ENCODE results near the gene ABRACL. TPM values are rescaled to one million over a fixed set of nuclear protein-coding genes. Genes with fewer than 3 reads are reported as not detected.
A peak's percentile ranks its signal among the peaks of the same experiment; 100 is the strongest.

The ABRACL gene
- total RNA-seq, 1 experiment from 2014 or later = 123 TPM

GRCh38 chr6:139028215-139028657 lies 309 bp upstream of the ABRACL start:
- Histone ChIP-seq H3K27me3 (ENCODE audit: insufficient read depth, low read length) (no peaks in the 10 kb centered on the region), H2BK15ac (ENCODE audit: low read depth, low read length) (no peak overlapping the region), H3K4me1 (ENCODE audit: insufficient read depth, low read length) (peaks cover 9% of the 10 kb centered on the region; the same call in 1 of the 2 replicates), H3K14ac (ENCODE audit: insufficient read depth, low read length) (peak overlapping the region; percentile 33; the same call in 1 of the 2 replicates), H2BK5ac (ENCODE audit: insufficient read length, low read length) (no peak overlapping the region), H2BK20ac (ENCODE audit: low read depth, low read length, poor library complexity, severe bottlenecking) (no peak overlapping the region), H3K56ac (ENCODE audit: insufficient read length, low read depth, low read length) (no peak overlapping the region), H4K8ac (replicated peaks; ENCODE audit: insufficient read length, low read depth, low read length) (no peak overlapping the region), H2AFZ (ENCODE audit: low read length) (no peak overlapping the region), H3K9ac (ENCODE audit: extremely low read depth, insufficient read length, low read length) (peak overlapping the region; percentile 87), H4K5ac (ENCODE audit: insufficient read length, low read depth, low read length) (no peak overlapping the region), H4K20me1 (ENCODE audit: control insufficient read depth, insufficient read depth, insufficient read length) (peaks cover 2% of the 10 kb centered on the region), H3K79me1 (ENCODE audit: insufficient read depth, low read depth, low read length, poor library complexity, severe bottlenecking) (no peaks in the 10 kb centered on the region), H3K18ac (ENCODE audit: insufficient read length, low read depth, low read length) (peak overlapping the region; percentile 91), H2AK5ac (ENCODE audit: insufficient read length, low read length) (no peak overlapping the region), H3K27ac (ENCODE audit: insufficient read length, low read depth, low read length) (peak overlapping the region; percentile 18), H3K23ac (ENCODE audit: insufficient read length, low read depth, low read length) (no peak overlapping the region), H3K4ac (ENCODE audit: low read depth, low read length) (no peak overlapping the region; the same call in 1 of the 2 replicates), H3K4me2 (ENCODE audit: insufficient read depth, insufficient read length, low read length) (peak overlapping the region; percentile 78), H2BK12ac (ENCODE audit: insufficient read length, low read depth, low read length) (no peak overlapping the region), H4K91ac (ENCODE audit: insufficient read length, low read depth, low read length) (no peak overlapping the region), H3K9me3 (ENCODE audit: control insufficient read depth, low read depth, low read length) (no peaks in the 10 kb centered on the region), H2BK120ac (ENCODE audit: low read depth, low read length, poor library complexity, severe bottlenecking) (no peak overlapping the region), H3T11ph (ENCODE audit: low read length) (no peak overlapping the region), H3K23me2 (ENCODE audit: insufficient read length, low read depth, low read length, poor library complexity, severe bottlenecking) (peaks cover 15% of the 10 kb centered on the region), H3K79me2 (ENCODE audit: insufficient read depth, low read length) (peaks cover 22% of the 10 kb centered on the region)
- no peaks in the 10 kb centered on the region for H3K27me3 Mint-ChIP-seq (ENCODE audit: low read depth)
- H3K9me3 Mint-ChIP-seq = no peaks in the 10 kb centered on the region
- H3K36me3 Mint-ChIP-seq (ENCODE audit: insufficient read depth in 1 of 3, low read depth in 3 of 3) = no peaks in the 10 kb centered on the region
- H3K4me3 Mint-ChIP-seq = no peak overlapping the region; a peak in 2 of 5 replicates
- H3K27ac Mint-ChIP-seq = peak overlapping the region; percentile 7 to 90 (median 84)
- WGBS (ENCODE audit: extremely low coverage, insufficient read length, low lambda C conversion rate) = no CpG with 5 or more reads among the region's 14 CpGs
- TF ChIP-seq CTCF (conservative IDR thresholded peaks at IDR 0.05) = no peak
- peak; percentile 89 for DNase-seq
- H3K4me1 Mint-ChIP-seq = peaks cover 28% of the 10 kb centered on the region in 2 experiments
